SIG-M5 treated with dmso at 0.1 percent for 504 hours (cell line): ENCODE data around the gene EXOC4.
"Not testable (repeated sequence)": the region's sequence is repeated elsewhere in the genome, so short reads cannot be mapped to it uniquely, and the experiment has no call there.

ENCODE experiments used
- DNase-seq: peaks from one replicate; lab custom pipeline; 2025; ENCODE audit not compliant: unreplicated experiment; lab: John Stamatoyannopoulos, UW

The EXOC4 gene

GRCh38 chr7:133609806-133610205, 356.9 kb downstream of the EXOC4 start:
- DNase-seq, result no peak

DNA sequence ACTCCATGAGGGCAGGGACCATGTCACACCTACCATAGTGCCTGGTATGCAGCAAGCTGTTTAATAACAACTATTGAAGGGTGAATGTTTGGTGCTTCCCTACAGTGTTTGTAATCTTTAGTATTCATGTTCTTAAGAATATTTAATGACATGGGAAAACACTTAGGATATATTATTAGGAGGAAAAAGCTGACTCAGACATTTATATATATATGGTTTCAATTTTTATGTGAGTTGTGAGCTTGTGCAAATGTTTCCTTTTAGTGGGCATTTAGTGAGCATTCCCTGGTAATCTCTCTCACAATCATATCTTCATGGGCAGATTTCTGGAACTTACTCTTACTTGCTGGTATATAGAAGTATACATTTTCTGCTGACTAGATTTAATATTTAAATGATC, 359.1 kb downstream of the EXOC4 start:
- no peak for DNase-seq

GRCh38 chr7:133613250-133613790, 360.4 kb downstream of the EXOC4 start:
- no peak for DNase-seq

- no peak for DNase-seq
Measured at GRCh38 chr7:133614251-133614650, 361.4 kb downstream of the EXOC4 start.

DNA sequence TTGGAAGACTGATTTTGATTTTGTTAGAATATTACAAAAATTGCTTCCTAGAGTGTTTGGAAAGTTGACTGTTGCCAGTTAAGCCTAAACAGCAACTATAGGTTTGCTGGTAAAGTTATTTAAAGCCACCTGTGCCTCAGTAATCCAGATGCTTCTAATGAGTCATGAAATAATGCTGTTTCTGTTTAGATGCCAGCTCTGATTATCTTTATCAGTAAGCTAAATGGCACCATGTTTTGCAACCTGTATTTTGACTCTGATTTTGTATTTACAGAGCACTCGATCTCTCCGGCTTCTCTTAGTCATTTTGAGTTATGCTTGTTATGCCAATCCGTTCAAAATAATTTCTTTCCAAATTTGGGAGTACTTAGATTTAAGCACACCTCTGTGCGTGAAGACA, 366.1 kb downstream of the EXOC4 start:
- DNase-seq, result no peak

GRCh38 chr7:133619491-133619890, 366.6 kb downstream of the EXOC4 start:
- DNase-seq, result no peak

DNA sequence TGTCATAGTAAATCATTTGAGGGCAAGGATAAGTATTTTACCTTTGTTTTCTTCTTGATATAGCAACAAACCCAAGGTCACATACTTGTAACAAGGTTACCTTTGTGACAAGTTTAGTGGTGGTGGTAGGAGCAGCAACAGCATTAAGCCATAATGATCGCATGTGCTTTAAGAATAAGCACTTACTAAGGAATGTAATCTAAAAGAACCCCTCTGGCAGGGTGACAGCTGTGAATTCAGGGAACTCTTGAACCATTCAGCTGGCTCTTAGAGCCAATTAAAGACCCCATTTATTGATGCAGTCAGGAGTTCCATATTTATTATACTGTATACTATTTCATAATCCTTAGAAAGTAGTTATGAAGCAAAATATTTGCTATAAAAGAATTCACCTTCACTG, 370.8 kb downstream of the EXOC4 start:
- DNase-seq, result no peak

DNA sequence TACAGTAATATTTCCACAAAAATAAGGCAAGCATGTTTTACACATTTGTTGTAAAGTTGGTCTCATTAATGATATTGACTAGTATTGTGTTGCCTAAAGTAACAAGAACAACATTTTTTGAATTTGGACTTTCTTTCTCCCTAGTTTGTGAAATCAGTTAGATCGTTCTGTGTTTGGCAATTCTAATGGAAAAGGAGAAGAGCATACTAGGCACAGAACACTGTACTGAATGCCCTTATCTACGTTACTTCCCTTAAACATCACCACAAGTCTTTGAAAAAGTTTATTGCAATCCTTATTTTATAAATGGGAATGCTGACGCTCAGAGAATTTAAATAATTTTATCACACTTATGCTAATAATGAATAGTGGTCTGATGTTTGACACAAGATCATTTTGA, 372.2 kb downstream of the EXOC4 start:
- DNase-seq, result peak; percentile 23

- DNase-seq, result no peak
Measured at GRCh38 chr7:133629701-133630100, 376.8 kb downstream of the EXOC4 start.

DNA sequence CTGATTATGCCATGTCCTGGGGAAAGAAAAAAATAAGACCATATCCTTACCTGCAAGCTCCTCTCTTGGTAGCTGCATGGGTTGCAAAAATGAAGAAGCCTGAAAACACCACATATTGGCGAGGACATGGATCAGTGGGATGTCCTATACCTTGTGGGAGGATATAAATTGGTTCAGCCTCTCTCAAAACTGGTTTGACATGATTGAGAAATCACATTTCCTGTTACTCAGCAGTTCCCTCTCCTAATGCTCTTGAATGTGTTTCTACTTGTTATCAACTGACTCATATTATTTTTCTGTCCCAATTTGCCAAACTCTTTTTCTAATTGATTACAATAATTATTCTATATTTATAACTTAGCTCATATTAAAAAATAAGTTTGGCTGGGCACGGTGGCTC, 380.2 kb downstream of the EXOC4 start:
- DNase-seq, result peak; percentile 79

DNA sequence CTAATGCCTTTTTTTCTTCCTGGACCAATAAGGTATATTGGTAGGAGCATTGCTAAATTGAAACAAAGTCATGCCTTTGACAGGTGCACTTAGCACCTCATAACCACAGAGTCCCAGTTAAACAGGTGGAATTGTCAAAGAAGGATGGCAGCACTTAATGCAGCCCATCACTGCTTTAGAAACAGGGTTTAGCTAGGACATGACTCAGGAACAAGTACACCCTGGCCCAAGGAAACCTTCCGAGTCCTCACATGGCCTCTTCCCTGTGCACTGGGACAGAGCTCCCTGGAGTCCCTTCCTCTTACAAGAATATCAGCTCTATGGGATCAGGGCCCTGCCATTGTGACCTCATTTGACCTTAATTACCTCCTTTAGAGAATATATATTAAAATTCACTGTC, 382.7 kb downstream of the EXOC4 start:
- DNase-seq, result no peak

DNA sequence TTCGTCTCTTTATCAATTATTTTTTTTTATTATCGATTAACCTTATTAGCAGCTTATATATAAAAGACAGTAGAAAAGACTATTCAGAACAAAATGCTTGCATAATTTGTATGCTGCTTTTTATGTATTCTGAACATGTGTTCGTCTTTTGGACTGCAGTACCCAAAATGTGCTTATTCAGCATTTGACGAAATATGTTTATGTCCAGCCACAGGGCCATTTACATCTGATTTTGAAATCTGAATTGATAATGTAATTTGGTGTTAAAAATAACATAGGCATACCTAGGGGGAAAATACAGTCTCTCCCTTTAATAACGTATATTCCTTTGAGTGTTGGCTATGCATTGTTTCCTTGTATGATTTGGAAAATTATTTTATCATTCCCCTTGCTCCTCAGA, 386.0 kb downstream of the EXOC4 start:
- no peak for DNase-seq

DNA sequence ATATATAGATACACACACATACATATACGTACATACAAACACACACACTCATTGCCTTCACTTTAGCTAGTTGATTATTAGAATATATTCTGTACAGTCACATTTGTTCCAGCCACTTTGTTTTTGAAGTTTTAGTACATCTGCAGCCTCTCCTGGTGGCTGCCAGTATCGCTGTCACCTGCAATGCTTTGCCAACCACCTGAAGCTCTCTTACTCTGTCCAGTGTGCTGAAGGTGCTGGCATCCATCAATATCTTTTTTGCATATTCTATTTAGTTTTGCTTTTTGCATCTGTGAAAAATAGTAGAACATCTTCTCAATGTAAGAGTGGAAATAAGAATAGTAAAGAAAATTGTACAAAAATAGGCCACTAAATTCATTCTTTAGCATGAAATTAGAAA, 388.6 kb downstream of the EXOC4 start:
- no peak for DNase-seq

GRCh38 chr7:133642907-133643306, 390.0 kb downstream of the EXOC4 start:
- no peak for DNase-seq

- not testable (repeated sequence) for DNase-seq
Measured at GRCh38 chr7:133643652-133644051, 390.8 kb downstream of the EXOC4 start.

DNA sequence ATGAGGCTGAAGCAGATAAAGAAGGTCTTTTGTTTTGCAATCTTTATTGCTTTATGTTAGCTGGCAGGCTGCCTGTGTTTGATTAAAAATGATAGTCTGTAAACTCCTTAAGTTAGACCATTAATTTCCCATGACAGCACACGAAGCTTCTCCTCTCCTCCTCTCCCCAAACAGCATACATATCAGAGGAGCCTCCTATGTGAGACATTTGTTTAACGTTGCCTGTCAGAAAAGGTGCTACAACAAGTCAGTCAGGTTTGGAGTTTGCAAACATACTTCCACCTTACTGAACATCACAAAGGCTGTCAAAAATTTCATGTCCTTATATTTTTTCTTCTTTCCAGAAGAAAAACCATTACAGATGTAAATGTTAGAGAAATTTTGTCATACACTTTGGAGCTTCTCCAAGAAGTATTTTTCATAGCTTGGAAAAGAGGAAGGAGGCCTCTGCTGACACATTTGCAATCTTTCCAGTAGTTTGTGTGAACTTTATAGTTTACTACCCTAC, 393.1 kb downstream of the EXOC4 start:
- peak; percentile 60 for DNase-seq

DNA sequence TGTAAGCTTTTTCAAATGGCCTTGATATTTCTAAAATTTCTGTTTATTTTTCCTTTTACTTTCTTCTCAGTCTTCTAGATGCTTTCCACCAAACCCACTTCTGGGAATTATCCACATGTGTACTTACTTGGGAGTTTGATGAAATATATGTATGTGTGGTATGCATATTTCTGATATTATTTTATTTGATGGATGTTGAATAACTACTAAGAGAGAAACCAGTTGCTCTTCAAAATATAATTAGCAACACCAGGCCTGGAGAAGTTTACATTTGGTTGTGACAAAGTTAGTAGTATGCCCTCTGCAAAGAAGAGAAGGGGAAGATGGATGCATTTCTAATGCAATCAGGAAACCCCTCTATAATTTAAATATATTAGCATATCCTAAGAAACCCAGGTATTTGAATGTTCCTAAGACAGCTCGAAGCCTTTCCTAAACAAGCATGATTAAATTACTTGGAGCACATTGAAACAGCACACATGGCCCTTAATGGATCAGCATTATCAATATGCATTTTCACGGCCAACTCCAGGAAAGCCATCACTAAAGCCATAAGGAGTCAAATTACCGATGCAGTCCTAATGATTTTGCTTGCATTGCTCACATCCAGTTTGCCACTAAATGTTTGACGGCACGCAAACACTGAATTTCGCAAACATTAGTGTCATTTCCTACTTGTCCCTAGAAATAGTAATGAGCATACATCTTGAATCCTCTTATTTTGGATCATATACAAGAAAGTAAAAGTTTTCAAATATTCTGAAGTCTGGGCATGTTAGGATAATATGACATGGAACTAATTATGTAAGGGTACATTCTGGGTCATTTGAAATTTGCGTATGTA, 393.8 kb downstream of the EXOC4 start:
- DNase-seq, result no peak

DNA sequence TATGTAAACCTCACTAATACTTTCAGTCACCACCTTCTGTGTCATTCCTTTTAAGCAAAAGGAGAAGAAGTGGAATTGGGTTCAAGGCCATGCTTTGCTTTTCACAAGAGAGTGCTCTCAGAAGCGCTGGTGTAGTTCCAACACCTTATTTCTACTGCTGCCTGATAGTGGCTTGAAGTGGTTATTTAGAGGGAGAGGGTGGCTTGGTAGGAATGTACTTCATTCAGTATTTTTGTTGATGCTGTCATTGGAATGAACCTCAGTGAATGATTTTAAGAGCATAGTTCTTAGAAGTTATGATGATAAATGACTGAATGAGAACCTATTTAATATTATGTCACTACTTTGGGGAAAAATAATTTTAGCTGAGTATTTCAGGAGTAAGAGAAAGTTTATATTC, 396.7 kb downstream of the EXOC4 start:
- DNase-seq, result no peak

DNA sequence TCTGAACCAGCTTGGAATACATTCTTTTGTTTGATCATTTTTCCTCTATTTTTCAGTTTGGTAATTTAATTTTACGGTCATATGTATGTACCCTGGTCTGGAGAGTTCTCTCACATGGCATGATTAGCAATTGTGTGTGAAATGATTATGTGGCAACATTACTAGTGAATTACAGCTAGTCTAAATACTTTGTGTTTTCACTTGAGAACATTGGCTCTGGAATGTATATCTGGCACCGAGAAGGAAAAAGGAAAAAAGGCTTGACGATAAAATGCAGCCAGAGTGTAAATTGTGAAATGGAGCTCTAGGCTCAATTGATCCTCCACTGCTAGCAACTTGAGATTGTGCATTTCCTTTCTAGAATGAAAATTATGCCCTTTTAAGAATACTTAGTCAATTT, 397.2 kb downstream of the EXOC4 start:
- DNase-seq, result no peak

DNA sequence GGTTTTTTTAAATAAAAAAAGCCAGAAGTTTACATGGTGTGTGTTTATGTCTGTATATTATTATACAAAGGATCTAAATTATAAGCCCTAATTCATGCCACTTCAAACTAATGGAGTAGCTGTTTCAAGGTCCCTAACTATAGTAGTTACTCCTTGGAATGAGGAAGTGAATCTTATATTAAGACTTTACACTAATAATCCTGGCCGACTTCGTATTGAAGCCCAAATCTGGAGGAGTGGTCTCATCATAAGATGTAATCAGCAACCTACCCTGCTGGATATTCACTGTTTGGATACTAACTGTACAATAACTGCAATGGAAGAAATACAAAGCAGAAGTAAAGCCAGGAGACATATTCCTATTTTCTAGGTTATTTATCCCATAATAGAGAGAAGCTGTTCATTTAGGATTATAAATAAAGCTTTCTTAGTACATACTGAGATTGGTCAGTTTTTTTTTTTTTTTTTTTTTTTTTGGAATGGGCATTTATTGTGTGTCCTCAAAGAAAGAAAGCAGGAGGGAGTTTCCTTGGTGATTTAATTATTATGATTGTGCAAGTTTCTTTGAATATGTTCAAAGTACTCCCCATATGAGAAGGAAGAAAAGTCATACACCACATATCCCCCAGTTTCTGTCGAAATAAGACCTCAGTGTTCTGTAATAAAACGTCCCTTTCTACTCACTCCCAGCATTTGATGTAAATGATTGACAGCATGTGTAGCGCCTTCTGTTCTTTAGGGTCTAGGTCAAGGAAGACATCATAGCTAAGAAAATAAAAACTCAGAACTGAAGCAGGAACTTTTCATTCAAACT, 397.8 kb downstream of the EXOC4 start:
- DNase-seq, result peak; percentile 75

GRCh38 chr7:133652547-133652946, 399.7 kb downstream of the EXOC4 start:
- DNase-seq, result no peak

DNA sequence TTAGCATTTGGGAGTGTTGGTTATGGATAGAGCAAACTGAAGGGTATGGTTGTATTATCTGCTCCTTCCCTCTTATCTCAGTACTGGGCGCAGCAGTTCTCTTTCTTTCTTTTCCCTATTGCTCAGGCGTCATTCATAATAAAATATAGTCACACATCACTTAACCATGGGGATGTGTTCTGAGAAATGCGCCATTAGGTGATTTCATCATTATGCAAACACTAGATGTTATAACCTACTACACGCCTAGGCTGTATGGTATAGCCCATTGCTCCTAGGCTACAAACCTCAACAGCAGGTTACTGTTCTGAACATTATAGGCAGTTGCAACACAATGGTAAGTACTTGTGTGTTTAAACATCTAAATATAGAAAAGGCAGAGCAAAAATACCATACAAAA, 401.7 kb downstream of the EXOC4 start:
- peak; percentile 31 for DNase-seq
